Measurements from ENCODE around the gene SUMO4.

DNA sequence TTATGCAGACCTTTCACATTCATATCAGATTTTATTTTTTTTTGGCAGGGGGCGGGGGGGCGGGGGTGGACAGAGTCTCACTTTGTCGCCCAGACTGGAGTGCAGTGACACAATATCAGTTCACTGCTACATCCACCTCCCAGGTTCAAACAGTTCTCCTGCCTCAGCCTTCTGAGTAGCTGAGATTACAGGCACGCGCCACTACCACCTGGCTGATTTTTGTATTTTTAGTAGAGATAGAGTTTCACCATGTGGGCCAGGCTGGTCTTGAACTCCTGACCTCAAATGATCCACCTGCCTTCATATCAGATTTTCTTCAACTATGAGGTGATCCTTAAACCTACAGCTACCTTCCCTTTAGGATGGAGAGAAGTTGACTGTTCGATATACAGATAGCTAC lies 8.0 kb upstream of the SUMO4 start:
- TF ChIP-seq, protein P1, sequence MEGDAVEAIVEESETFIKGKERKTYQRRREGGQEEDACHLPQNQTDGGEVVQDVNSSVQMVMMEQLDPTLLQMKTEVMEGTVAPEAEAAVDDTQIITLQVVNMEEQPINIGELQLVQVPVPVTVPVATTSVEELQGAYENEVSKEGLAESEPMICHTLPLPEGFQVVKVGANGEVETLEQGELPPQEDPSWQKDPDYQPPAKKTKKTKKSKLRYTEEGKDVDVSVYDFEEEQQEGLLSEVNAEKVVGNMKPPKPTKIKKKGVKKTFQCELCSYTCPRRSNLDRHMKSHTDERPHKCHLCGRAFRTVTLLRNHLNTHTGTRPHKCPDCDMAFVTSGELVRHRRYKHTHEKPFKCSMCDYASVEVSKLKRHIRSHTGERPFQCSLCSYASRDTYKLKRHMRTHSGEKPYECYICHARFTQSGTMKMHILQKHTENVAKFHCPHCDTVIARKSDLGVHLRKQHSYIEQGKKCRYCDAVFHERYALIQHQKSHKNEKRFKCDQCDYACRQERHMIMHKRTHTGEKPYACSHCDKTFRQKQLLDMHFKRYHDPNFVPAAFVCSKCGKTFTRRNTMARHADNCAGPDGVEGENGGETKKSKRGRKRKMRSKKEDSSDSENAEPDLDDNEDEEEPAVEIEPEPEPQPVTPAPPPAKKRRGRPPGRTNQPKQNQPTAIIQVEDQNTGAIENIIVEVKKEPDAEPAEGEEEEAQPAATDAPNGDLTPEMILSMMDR (IDR thresholded peaks at IDR 0.05): no peak
- no peak for TF ChIP-seq ZFX (IDR thresholded peaks at IDR 0.05; ENCODE audit: borderline replicate concordance)

All from 22Rv1 (cell line).